Body of pancreas (tissue), 4 donors: ENCODE data around the gene NIFK. TPM values are rescaled to one million over a fixed set of nuclear protein-coding genes. Genes with fewer than 3 reads are reported as not detected.
"Not testable (repeated sequence)": the region's sequence is repeated elsewhere in the genome, so short reads cannot be mapped to it uniquely, and the experiment has no call there.

Source experiments
- ATAC-seq: fragments of 150-250 bp; one replicate; pipeline ENCODE4 v1.9.1; 2016
- DNase-seq, 4 donors: peaks; one replicate each; pipeline ENCODE4 v3.0.0-alpha.2; 2019
- H3K27ac ChIP-seq, 4 donors: fragments of 200-600 bp; sonication (generic); 1 replicate in 3 of 4; 2 replicates in 1 of 4; pipeline versions ENCODE4 v1.5.1 to v1.6.1; 2016 to 2019; ENCODE audit warnings: mild to moderate bottlenecking in 1 of 4, mixed read lengths in 1 of 4, moderate library complexity in 1 of 4
- H3K27me3 ChIP-seq, 2 donors: fragments of 200-600 bp; sonication (generic); one replicate each; pipeline ENCODE4 v1.6.0; 2016; ENCODE audit warnings: mild to moderate bottlenecking in 1 of 2
- H3K36me3 ChIP-seq, 2 donors: fragments of 200-600 bp; sonication (generic); replicated peaks in 1 of 2; 2 replicates each; pipeline ENCODE4 v1.5.1; 2016; ENCODE audit warnings: low read depth in 2 of 2; ENCODE audit not compliant: insufficient read depth in 1 of 2
- H3K4me1 ChIP-seq: fragments of 200-600 bp; sonication (generic); one replicate; pipeline ENCODE4 v1.6.0; 2016
- H3K4me3 ChIP-seq, 2 donors: fragments of 200-600 bp; sonication (generic); 1 replicate in 1 of 2; 2 replicates in 1 of 2; pipeline ENCODE4 v1.5.1; 2016 to 2019
- H3K9me3 ChIP-seq, 3 donors: fragments of 200-600 bp; sonication (generic); 1 replicate in 2 of 3; 2 replicates in 1 of 3; pipeline ENCODE4 v1.5.1; 2016
- POLR2A ChIP-seq, 3 donors: fragments of 450-650 bp; IDR thresholded peaks; one replicate each; pipeline ENCODE4 v1.6.1; 2016; ENCODE audit warnings: antibody characterized with exemption in 3 of 3, mild to moderate bottlenecking in 2 of 3
- WGBS, 2 donors: methylation state at CpG; one replicate each; pipeline ENCODE4 v1.1.5; 2017; 5-methylcytosine and 5-hydroxymethylcytosine counted together
- intact Hi-C: fragments of 100-400 bp; cut with DNase I; formaldehyde crosslinking; loops from one replicate; pipeline ENCODE4 v1.15.1; 2023
- total RNA-seq, 2 donors: library from RNA; depleted of rRNA; stranded (reverse); fragments of >200 nt; gene quantifications; one replicate each; pipeline ENCODE4 v1.1.0, GENCODE V29; 2016
- TF ChIP-seq, protein P1 (sequence below), 7 experiments: fragments of 450-650 bp in 4 of 7; fragments of 200-600 bp in 3 of 7; sonication (generic) in 3 of 7; IDR thresholded peaks; one replicate each; pipeline ENCODE4 v1.5.1; 2016 to 2019; ENCODE audit warnings: antibody characterized with exemption in 7 of 7

The NIFK gene
- total RNA-seq, 2 donors from 2014 or later = 20.8 to 26.4 TPM

DNA sequence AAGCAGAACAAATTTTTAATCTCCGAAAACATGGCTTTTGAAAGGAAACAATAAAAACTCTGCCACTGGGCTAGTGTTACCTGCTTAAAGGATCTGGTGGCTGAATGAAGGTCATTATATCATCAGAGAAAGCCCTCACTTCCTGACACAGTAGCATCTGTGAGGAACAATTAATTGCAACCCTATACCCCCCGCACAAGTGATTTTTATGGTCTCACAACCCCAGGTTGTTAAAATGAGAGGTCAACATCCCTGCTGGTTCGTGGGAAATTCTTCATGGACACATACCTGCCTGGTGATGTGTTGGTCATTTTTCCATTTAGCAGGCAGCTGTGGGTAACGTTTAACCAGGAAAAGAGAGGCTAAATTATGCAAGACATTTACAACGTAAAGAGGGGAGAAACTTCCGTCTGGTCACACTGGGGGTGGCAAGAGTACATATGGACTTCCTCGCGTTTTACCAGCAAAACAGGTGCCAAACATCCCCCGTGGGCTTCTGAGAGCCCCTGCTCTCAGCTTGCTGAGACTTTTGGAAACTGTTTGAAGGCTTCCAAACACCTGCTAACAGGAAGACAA is 29.2 kb downstream of the NIFK start:
- intact Hi-C loops = no loop called here
- TF ChIP-seq POLR2A (IDR thresholded peaks at IDR 0.05) = peak in 2 of 3 donors; percentile 32 to 45
- TF ChIP-seq, protein P1, sequence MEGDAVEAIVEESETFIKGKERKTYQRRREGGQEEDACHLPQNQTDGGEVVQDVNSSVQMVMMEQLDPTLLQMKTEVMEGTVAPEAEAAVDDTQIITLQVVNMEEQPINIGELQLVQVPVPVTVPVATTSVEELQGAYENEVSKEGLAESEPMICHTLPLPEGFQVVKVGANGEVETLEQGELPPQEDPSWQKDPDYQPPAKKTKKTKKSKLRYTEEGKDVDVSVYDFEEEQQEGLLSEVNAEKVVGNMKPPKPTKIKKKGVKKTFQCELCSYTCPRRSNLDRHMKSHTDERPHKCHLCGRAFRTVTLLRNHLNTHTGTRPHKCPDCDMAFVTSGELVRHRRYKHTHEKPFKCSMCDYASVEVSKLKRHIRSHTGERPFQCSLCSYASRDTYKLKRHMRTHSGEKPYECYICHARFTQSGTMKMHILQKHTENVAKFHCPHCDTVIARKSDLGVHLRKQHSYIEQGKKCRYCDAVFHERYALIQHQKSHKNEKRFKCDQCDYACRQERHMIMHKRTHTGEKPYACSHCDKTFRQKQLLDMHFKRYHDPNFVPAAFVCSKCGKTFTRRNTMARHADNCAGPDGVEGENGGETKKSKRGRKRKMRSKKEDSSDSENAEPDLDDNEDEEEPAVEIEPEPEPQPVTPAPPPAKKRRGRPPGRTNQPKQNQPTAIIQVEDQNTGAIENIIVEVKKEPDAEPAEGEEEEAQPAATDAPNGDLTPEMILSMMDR (IDR thresholded peaks at IDR 0.05) = no peak

DNA sequence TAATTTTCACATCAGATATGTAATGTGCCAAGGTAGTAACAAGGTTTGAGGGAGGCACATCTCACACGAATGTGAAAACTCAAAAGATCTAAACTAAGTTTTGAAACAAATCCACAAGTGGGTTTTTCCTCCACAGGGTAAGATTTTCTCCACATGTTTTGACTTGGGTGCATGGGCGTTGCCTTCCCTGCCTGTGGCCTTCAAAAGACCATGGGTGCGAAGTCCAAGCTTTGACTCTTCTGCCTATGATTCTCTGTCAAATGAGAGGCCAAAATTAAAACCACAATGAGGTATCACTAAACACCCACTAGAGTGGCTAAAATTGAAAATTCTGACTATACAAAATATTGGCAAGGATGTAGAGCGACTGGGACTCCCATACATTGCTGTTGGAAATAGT is 30.7 kb downstream of the NIFK start:
- Histone ChIP-seq H3K36me3 (no peaks in the 10 kb centered on the region), H3K4me1 (peaks cover 22% of the 10 kb centered on the region), H3K27me3 (no peaks in the 10 kb centered on the region), H3K27ac (peak overlapping the region in 3 of 4 donors; percentile 65 to 88 (median 87)), H3K4me3 (no peak overlapping the region), H3K9me3 (no peaks in the 10 kb centered on the region)
- intact Hi-C loops = no loop called here
- no peak for DNase-seq
- no peak for ATAC-seq
- TF ChIP-seq, protein P1 (IDR thresholded peaks at IDR 0.05) = no peak
- no peak for TF ChIP-seq POLR2A (IDR thresholded peaks at IDR 0.05)
- WGBS, 2 donors = 76 to 91% methylated on average over 4 of the region's 4 CpGs

More for the DNA sequence above, 29.2 kb downstream of the NIFK start:
- H3K4me1 ChIP-seq = peaks cover 22% of the 10 kb centered on the region
- ATAC-seq (peak; percentile 90), DNase-seq (peak; percentile 28 to 69 (median 47))
- H3K9me3 ChIP-seq = no peaks in the 10 kb centered on the region
- WGBS, 2 donors = 34 to 40% methylated on average over 9 of the region's 9 CpGs
- H3K27me3 ChIP-seq = no peaks in the 10 kb centered on the region
- H3K36me3 ChIP-seq = no peaks in the 10 kb centered on the region
- H3K27ac ChIP-seq = peak overlapping the region; percentile 65 to 88 (median 78)
- no peak overlapping the region for H3K4me3 ChIP-seq

DNA sequence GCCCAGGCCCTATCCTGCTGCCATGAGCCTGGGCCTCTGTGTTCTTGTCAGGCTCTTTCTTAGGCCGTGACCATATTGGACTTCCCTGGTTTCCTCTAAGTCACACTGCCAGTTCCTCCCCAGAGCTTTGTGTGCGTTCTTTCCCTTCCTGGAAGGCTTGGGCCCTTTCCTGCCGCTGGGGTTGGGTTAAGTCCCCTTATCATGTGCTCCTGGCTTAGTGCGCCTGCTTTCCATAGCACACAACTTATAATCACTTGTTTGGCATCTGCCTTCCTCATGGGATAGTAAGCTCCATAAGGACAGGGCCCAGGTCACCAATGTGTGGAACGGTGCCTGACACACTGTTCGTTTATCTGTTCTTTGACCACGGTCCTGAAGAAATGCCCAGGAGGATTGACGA is 31.3 kb downstream of the NIFK start:
- H3K27ac ChIP-seq = peak overlapping the region in 3 of 4 donors; percentile 65 to 88 (median 87)
- H3K4me1 ChIP-seq = peaks cover 19% of the 10 kb centered on the region
- no peaks in the 10 kb centered on the region for H3K36me3 ChIP-seq
- ATAC-seq (no peak), DNase-seq (no peak)
- intact Hi-C loops = no loop called here
- 72 to 83% methylated on average over 8 of the region's 8 CpGs for WGBS, 2 donors
- H3K27me3 ChIP-seq = no peaks in the 10 kb centered on the region
- no peaks in the 10 kb centered on the region for H3K9me3 ChIP-seq
- no peak for TF ChIP-seq POLR2A (IDR thresholded peaks at IDR 0.05)
- TF ChIP-seq, protein P1 (IDR thresholded peaks at IDR 0.05) = no peak
- H3K4me3 ChIP-seq = no peak overlapping the region

DNA sequence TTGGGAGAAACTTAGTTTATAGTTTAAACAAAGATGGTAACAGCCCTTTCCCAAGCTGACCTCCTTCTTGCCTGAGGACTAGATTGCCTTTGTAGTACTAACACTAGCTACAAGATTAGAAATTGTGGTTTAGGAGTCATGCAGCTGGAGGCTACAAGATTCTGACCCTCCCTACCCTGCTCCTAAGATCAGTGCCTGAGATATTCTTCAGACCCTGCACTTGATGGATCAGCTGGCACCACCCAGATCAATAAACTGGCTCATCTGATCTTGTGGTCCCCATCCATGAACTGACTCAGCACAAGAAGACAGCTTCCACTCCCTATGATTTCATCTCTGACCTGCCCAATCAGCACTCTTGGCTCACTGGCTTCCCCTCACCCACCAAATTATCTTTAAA is 34.9 kb downstream of the NIFK start:
- H3K27ac ChIP-seq, H3K36me3 ChIP-seq, H3K9me3 ChIP-seq, intact Hi-C loops, DNase-seq, ATAC-seq, H3K4me3 ChIP-seq, H3K27me3 ChIP-seq: not testable (repeated sequence)
- H3K4me1 ChIP-seq = peaks cover 22% of the 10 kb centered on the region

DNA sequence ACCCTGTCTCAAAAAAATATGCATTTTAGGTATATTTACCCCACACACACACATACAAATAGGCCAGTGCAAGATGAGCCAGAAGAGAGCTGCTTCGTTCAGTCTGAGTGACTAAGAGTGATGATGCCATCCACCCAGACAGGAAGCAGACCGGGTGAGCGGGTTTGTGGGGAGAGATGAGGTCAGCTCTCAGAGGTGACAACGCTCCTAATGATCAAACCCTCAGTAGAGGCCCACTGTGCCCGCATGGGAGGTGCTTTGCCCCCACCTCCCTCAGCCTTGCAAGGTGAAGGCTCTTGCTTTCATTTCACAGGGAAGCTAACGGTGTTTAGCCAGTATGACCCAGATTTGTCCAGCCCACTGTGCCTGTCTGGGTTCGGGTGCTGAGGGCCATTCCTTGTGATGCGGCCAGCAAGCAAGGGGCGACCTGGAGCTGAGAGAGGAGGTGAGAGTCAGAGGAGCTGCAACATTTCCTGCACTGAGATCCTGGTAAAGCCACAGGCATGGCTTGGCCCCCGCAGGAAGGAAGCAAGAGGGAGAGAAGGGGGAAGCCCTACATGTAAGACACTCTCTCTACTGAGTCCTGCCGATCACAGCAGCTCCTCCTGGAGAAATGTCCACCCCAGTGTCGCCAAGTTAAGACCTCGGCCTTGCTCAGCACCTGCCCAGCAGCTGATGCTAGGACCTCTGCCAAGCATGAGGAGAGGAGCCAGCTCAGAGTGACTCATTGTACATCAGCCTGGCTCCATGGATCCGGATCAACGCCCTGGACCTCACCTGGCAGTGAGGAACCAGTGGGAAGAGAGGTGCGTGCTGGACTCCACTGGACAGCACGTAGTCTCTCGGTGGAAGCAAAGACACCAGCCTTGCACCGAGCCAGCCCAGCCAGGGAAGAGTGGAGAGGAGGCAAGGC is 37.0 kb downstream of the NIFK start:
- peak; percentile 83 for ATAC-seq
- H3K27ac ChIP-seq = peak overlapping the region; percentile 25 to 61 (median 58)
- DNase-seq = peak; percentile 40 to 76 (median 64)
- no peaks in the 10 kb centered on the region for H3K27me3 ChIP-seq
- TF ChIP-seq, protein P1 (IDR thresholded peaks at IDR 0.05) = no peak
- TF ChIP-seq POLR2A (IDR thresholded peaks at IDR 0.05) = peak in 1 of 3 donors; percentile 11
- WGBS, 2 donors = 41 to 50% methylated on average over 13 to 19 of the region's 19 CpGs
- peaks cover 18% of the 10 kb centered on the region for H3K4me1 ChIP-seq
- no peak overlapping the region for H3K4me3 ChIP-seq
- H3K9me3 ChIP-seq = no peaks in the 10 kb centered on the region
- intact Hi-C loops = no loop called here
- H3K36me3 ChIP-seq = no peaks in the 10 kb centered on the region
